IPS-NIHi7 (cell line): ENCODE data around the gene ALKBH5.
A peak's percentile ranks its signal among the peaks of the same experiment; 100 is the strongest.

ENCODE experiments used
- DNase-seq: peaks from one replicate; pipeline ENCODE4 v3.0.0; 2012; ENCODE audit warnings: mixed read lengths; ENCODE audit errors: extremely low spot score

Gene ALKBH5

DNA sequence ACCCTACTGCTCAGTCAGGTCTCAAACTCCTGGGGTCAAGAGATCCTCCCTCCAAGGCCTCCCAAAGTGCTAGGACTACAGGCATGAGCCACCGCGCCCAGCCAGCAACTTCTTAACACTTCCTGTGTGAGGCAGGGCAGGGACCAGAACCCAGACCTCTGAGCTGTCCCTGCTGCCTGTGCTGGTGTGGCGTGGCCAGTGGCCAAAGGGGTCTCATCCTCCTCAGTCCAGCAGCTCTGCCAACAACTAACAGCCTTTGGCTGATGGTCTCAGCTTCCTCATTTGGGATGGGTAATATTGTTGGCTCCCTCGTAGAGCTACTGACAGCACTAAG lies 40.4 kb downstream of the ALKBH5 start:
- no peak for DNase-seq

DNA sequence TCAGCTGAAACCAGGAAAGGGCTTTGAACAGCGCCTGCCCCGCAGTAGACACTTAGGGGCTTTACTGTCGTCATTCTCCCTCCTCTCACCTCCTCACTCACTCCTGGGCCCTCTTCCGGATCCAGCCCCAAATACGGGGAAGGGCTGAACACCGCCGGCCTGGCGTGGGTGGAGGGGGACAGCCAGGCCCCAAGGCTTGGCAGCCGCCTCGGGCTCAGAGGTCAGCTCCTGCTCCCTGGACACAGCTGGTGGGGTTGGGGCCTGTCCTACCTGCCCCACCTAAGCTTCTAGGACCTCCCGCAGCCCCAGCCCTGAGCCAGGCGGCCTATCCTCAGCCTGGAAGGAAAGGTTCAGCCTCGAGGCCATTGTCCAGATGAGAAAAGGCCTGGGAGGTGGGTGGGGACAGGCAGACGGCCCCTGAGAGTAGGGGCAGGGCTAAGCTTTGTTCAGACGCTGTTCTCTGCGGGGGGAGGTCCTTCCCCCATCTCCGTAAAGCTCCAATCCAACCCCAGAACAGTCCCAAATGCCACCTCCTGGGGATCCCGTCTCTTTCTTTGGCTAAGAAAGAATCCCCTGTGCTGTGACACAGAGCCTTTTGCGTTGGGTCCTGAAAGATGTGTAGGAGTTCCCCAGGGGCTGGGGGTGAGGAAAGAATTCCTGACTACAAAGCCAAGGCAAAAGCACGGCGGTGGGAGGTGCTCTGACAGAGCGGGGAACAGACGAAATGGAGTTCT lies 40.9 kb downstream of the ALKBH5 start:
- peak; percentile 83 for DNase-seq

DNA sequence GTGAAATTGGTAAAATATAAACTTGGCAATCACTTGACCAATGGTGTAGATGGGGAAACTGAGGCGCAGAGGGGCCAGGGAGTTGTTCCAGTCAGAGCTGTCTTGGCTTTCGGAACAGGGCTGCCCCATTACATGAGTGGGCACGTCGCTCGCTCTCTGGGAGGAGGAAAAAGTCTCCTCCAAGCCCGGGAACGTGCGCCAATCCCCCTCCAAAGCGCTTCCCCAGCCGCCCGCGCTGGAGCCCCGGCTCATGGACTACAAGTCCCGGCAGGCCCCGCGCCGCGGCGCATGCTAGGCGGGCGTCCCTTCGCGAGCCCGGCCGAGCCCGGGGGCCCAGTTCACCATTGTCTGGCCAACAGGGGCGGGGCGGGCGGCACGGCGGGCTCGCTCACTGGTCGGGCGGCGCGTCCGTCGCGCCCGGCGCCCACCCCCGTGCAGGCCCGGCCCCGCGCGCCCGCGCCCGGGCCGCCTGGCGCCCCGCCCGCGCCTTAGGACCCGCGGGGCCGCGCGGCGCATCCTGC lies 41.6 kb downstream of the ALKBH5 start, which contains the start of gene LLGL1:
Gene LLGL1 (plus strand): TSS at position 515 of the 521 bp plus-strand sequence. CDS start 48 bp downstream, outside the sequence.
- DNase-seq, result peak; percentile 98

DNA sequence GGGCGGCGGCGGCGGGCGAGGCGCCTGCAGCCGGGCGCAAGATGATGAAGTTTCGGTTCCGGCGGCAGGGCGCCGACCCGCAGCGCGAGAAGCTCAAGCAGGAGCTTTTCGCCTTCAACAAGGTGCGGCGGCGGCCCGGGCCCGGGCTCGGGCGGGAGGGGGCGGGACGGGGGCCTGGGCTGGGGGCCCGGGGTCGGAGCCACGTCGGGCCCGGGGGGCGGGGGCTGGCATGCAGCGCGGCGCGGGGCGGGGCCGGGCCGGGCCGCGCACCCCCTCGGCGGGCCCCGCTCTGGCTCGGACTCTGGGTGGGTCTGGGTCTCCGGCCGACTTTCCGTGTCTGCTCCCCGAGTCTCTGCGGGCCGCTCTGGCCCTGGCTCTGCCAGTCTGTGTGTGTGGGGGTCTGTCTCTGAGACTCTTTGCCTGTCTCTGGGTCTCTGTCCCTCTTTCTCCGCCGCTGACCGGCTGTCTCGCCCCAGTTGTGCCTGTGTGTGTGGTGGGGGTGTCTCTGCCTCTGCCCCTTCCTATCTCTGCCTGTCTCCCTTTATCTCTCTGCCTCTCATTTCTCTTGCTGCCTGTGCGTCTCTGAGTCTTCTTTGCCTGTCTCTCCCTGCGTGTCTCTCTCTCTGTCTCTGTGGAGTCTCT lies 42.1 kb downstream of the ALKBH5 start:
- no peak for DNase-seq

DNA sequence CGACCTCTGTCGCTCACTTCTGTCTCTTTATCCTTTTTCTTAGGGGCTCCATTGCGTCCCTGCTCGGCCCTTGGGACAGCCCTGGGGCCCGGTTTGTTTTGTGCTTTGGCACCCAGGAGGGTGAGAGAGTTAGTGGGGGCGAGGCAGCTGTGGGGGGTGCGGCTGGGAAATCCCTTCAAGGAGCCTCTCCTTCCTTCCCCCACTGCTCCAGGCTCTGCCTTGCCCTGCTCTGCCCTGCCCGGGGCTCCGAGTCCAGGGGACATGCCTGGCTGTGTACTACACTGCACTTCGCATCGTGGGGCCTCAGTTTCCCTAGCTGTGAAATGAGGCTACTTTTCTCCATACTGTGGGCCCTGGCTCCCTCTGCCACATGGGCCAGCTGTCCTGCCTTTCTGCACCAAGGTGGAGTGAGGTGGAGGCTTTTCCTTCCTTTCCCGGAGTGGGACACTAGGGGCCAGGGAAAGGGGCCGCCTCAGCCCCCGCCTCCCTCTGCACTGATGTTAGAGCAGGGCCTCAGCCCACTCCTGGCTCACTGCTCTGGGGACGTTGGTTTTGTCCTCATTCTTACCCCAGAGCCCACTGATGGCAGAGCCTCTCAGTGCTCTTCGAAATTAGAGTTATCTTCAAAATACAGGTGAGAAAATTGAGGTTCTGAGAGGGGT lies 42.8 kb downstream of the ALKBH5 start:
- DNase-seq, result no peak

DNA sequence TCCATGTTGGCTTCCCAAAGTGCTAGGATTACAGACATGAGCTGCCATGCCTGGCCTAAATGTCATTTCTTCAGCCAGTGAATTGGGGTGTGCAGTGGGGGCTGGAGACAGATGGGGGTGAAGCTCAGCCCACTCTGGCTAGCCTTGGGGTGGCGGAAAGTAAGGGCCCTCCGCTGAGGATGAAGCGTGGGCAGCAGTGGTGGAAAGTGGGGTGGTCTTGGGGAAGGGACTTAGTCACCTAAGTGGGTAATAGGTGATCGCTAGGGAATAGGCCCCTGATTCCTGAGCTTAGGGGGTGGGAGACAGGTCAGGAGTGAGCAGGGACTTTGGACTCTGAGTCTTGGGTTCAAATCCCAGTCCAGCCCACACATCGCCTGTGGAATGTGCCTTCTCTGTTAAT lies 44.0 kb downstream of the ALKBH5 start:
- no peak for DNase-seq

DNA sequence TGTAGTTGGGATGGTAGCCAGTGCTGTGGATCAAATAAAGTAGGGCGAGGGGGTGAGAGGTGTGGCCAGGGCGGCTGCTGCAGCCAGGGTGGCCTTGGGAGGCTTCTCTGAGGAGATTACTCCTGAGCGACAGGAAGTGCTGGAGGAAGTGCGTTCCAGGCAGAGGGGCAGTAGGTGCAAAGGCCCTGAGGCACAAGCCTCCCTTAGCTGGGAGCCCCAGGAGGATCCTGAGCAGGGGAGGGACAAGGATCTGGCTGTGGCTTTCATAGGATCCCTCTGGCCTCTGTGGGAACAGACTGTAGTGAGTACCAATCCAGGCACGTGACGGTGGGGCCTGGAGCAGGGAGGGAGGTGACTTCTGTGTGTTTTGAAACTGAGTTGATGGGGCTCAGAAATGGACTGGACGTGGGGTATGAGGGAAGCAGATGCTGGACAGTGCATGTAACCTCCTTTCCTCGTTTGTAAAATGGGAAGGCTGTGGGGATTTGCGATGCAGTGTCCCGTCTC lies 44.6 kb downstream of the ALKBH5 start:
- no peak for DNase-seq

DNA sequence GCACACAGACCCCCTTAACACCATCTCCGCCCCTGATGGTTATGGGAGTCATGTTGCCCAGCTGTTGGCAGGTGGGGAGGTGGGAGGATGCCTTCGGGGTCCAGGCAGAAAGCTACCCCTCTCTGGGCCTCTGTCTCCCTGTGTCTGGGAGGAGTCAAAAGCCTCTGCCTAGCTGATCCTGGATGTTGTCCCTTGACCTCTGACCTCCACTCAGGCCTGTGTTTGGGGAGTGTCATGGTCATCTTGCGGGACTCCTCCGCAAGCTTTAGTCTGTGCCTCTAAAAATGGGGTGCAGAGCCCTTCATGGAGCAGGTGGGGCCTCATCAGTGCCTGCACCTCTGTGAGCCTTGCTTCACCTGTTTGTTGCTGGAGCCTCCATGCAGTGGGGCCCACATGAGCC lies 45.6 kb downstream of the ALKBH5 start:
- no peak for DNase-seq

DNA sequence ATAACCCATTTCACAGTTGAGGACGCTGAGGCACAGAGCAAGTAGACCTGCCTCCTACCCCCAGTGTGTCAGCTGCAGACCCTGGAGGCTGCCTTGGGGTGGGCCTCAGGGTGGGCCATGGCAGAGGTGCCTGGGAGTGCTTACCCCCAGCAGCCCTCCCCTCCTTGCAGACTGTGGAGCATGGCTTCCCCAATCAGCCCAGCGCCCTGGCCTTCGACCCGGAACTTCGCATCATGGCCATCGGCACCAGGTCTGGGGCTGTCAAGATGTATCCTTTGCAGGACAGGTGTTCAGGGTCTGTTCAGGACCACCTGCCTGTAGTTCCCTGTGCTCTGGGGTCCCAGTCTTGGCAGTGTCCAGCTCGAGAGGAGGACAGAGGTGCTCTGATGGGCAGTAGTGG lies 46.1 kb downstream of the ALKBH5 start:
- DNase-seq, result no peak

DNA sequence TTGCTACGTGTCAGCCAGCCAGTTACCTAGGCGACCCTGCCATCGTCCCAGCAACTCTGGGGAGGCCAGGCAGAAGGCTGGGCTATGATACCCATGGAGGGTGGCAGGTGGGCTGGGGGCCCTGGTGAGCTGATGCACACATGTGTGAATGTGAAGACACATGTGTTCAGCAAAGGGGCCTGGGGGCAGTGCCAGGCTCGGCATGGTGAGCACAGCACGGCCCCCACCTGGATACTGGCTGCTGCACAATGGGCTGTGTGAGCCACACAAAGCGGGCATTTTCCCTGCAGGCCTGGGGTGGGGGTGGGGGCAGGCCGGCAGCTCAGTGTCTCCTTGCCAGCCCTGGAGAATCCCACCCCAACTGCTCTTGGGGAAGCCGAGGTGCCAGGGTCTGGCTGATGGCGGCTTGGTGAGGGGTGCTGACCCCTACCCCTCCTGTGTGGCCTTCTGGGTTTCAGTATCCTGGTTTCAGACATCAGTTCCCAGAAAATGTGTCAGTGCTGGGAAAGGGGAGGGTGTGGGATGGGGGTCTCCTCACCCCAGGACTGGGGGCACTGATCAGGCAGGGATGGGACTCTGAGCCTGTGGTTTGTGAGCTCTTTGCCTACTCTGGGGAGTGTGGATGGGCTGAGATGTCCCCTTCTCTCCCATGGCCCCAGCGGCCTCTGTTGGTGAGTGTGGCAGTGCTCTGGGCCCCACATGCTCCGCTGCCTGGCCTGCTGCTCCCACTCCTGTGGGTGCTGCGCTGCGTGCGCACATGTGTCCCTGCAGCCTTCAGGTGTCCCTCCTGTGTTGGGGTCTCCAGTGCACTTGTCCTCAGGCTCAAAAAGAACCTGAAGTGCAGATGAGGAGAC lies 46.9 kb downstream of the ALKBH5 start:
- no peak for DNase-seq

DNA sequence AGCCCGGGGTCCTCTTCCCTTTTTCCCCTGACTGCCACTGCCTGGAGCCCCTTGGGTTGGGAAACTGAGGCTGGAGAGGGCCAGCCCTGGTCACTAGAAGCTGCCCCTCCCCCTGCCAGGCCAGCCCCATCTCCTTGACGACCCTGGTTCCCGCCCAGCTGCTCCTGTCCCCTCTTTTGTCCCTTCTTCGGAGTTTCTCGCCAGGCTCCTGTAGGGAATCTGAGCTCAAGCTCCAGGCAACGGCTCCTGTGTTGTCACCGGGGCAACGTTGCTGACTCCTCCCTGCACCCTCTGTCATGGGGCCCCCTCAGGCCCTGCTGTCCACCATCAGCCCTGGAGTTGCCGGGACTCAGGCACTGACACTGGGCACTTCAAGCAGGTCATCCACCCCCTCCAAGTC lies 47.5 kb downstream of the ALKBH5 start:
- DNase-seq, result no peak

DNA sequence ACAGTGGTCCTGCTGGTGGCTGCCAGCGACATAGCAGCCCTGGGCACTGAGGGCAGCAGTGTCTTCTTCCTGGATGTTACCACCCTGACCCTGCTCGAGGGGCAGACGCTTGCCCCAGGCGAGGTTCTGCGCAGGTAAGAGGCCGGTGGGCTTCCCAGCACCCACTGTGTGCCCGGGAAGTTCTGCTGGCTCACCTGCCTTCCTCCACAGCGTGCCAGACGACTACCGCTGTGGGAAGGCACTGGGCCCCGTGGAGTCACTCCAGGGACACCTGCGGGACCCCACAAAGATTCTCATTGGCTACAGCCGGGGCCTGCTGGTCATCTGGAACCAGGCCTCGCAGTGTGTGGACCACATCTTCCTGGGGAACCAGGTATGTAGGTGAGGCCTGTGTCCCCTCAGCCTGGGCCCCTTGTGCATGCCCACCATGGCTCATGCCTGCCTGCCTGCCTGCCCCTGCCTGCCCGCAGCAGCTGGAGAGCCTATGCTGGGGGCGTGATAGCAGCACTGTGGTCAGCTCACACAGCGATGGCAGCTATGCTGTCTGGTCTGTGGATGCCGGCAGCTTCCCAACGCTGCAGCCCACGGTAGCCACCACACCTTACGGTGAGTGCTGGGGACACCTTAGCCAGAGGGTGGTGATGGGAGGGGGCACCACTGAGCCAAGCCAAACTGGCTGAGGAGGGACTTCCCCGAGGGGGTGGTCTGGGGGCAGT lies 50.3 kb downstream of the ALKBH5 start:
- DNase-seq, result no peak

DNA sequence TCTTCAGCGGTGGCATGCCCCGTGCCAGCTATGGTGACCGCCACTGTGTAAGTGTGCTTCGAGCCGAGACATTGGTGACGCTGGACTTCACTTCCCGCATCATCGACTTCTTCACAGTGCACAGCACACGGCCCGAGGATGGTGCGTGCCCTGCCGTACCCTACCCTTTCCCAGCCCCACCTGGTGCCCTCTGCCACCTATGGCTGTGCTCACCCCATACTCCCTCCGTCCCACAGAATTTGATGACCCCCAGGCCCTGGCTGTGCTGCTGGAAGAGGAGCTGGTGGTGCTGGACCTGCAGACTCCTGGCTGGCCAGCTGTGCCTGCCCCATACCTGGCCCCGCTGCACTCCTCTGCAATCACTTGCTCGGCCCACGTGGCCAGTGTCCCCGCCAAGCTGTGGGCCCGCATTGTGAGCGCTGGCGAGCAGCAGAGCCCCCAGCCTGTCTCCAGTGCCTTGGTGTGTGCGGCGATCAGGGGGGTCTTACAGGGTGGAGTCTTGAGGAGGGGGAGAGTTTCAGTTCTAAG lies 51.3 kb downstream of the ALKBH5 start:
- DNase-seq, result no peak

DNA sequence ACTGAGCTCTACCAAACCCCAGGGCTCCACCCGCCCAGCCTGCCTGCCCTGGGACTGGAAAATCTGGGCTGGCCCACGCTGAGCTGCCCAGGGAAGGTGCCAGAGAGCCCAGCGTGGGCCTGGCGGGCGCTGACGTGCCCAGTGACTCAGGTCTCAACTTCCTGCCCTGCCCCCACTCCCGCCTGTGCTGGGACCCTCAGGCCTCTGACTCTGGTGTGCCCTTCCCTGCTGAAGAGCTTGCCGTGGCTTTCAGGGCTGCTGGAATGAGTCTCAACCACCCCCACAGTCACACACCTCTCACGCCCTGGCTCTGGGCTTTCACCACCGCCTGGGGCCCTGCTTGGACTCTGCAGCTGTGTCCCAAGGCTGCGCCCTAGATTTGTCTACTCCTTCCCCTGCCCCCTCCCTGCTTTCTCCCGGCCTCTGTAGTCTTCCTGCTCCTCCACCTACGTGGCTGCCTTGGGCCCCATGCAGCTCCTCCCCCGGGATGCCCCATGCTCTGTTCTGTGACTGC lies 52.2 kb downstream of the ALKBH5 start:
- no peak for DNase-seq

DNA sequence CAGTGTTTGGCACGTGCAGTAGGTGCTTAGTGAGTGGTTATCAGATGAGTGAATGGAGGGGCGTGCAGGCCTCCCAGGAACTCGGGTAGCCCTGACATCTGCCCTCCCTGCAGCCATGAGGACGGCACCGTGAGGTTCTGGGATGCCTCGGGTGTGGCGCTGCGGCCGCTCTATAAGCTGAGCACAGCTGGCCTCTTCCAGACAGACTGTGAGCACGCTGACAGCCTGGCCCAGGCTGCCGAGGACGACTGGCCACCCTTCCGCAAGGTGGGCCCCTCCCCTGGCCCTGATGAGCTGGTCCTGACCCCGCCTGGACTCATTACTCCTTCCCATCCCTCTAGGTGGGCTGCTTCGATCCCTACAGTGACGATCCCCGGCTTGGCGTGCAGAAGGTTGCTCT lies 52.9 kb downstream of the ALKBH5 start:
- no peak for DNase-seq

DNA sequence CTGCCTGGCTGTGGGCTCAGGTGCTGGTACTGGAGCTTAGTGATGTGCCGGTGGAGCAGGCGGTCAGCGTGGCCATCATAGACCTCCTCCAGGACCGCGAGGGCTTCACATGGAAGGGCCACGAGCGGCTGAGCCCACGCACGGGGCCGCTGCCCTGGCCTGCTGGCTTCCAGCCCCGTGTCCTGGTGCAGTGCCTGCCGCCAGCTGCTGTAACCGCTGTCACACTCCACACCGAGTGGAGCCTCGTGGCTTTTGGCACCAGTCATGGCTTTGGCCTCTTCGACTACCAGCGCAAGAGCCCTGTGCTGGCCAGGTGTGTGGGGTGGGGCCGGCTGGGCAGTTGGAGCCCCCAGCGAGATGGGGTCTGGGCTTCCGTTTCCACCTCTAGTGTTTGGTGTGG lies 53.8 kb downstream of the ALKBH5 start:
- DNase-seq, result no peak

DNA sequence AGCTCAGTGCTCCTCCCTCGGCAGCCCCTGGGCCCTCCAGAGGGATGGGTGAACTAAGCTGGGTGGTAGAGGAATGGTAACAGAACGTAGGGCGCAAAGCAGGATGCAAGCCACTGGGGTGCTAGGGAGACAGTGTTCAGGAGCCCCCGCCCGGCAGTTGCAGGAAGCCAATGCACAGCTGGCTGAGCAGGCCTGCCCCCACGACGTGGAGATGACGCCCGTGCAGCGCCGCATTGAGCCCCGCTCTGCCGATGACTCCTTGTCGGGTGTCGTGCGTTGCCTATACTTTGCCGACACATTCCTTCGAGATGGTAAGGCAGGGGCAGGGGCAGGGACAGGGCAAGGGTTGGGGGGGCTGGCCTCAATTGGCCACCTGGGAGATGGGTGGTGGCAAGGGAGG lies 54.7 kb downstream of the ALKBH5 start:
- no peak for DNase-seq

DNA sequence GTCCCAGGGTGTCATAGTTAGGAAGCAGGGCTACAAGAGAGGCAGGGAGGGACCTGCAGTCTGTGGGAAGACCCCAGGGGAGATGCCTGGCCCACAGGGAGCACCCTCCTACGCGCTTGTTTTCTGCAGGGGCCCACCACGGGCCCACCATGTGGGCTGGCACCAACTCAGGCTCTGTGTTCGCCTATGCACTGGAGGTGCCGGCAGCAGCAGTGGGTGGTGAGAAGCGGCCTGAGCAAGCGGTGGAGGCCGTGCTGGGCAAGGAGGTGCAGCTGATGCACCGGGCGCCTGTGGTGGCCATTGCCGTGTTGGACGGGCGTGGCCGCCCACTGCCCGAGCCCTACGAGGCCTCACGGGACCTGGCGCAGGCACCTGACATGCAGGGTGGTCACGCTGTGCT lies 56.8 kb downstream of the ALKBH5 start:
- DNase-seq, result no peak

DNA sequence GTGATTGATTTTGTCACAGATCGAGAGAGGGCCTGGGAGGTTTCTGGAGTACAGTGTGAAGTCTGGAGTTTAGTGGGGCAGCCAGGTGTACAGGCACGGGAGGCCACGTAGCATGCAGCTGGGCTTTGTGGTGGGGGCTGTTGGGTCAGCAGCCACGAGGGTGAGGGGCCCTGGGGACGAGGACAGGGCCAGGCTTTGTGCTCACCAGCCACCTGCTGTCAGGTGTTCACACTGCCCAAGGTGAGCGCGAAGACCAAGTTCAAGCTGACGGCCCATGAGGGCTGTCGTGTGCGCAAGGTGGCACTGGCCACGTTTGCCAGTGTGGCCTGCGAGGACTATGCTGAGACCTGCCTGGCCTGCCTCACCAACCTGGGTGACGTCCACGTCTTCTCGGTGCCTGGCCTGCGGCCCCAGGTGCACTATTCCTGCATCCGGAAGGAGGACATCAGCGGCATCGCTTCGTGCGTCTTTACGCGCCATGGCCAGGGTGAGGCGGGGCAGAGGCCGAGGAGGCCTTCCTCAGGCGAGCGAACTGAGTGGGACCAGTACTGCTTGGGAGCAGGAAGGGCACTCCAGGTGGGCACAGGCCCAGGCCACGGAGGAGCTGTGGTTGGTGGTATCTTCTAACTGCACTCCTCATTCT lies 57.7 kb downstream of the ALKBH5 start:
- no peak for DNase-seq
